GM21447 (cell line): Measurements from ENCODE around the gene NKAIN2.

ENCODE experiments used
- ATAC-seq: cut with Tn5 transposase; IDR thresholded peaks from one replicate; pipeline ENCODE4 v1.9.1; 2021; ENCODE audit not compliant: unreplicated experiment

NKAIN2 gene

DNA sequence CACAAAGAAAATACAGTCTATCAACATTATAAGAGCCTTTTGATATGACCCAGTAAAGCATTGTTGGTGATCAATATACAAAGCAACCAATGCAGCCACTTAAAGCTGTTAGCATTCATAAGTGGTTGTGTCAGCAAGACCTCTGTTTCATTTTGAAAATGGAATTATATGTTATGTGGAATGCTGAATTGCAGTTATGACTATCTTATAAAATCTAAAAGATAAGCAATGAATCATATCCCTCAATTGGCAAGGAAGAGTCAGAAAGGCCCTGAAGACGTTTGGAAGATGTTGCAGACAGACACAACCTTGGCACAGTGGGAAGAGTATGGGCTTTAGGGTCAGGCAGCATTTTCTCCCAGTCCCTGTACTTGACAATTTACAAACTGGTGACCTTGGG is 1064.8 kb downstream of the NKAIN2 start:
- ATAC-seq = no peak

DNA sequence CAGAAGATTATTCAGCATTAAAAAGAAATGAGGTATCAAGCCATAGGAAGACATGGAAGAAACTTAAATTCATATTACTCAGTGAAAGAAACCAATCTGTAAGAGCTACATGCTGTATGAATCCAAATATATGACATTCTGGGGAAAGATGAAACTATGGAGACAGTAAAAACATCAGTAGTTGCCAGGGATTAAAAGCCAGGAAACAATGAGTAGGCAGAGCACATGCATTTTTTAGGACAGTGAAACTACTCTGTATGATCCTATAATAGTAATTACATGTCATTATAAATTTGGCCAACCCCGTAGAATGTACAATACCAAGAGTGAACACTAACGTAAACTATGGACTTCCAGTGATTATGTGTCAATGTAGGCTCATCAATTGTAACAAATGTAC is 1065.8 kb downstream of the NKAIN2 start:
- no peak for ATAC-seq

DNA sequence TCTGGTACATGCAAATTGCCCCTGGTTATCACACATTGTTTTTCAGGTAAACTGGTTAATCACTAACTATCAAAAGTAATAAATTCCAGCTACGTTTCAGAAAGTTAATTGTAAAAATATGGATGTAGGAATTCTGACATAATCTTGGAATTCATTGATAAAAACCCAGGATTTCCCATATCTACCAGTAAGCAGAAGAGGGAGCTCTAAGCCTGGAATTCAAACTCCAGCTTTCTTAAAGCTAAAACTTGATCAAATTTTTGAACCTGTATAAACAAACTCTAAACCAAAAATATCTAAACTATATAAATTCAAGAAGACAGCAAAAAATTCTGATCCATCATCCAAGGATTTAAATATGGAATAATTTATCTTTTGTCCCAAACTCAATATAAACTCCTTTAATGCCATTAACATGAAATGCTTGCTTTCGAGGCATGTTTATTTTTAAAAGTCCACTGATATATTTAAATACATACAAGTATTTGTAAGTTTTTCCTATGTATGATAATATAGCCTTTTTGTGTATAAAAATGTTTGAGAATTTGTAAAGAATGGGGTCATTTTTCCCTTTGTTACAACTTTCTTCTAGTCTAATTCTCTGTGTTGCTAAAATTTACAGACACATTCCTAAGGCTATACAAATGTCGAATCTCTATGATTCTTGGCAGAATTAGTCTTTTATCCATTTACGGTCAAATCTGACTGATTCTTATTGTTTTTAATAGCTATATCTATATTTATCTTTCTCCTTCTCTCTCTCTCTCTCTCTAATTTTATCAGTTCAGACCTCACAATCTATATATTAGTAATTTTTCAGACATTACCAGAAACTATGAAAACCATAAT is 1067.2 kb downstream of the NKAIN2 start:
- no peak for ATAC-seq

GRCh38 chr6:124872361-124873065 is 1068.8 kb downstream of the NKAIN2 start:
- peak; percentile 73 for ATAC-seq

- no peak for ATAC-seq
Observed at GRCh38 chr6:124873066-124873410, 1069.4 kb downstream of the NKAIN2 start.
